Ureter (tissue), 1 donor: ENCODE data around the gene OR51G2. TPM values are rescaled to one million over a fixed set of nuclear protein-coding genes. Genes with fewer than 3 reads are reported as not detected.

Experiments used
- DNase-seq: peaks from one replicate; pipeline ENCODE4 v3.0.0-alpha.2; 2020; ENCODE audit warnings: low spot score
- total RNA-seq: library from RNA; stranded (reverse); gene quantifications from one replicate; pipeline ENCODE4 v1.2.4, GENCODE V29; 2023
- donor health status: DM: yes; HTN: yes; CAD: no.

The OR51G2 gene
- total RNA-seq, 1 donor from 2014 or later: not detected

- no peak for DNase-seq
These were observed 53.3 kb downstream of the OR51G2 start for GRCh38 chr11:4865855-4866254.

GRCh38 chr11:4863876-4864275 lies 55.3 kb downstream of the OR51G2 start:
- no peak for DNase-seq

Other genes starting within 250 kb of the OR51G2 start
- 7.4 TPM for gene OR51E2, start 221.5 kb downstream of the OR51G2 start, total RNA-seq
- not detected for gene MMP26, start 214.6 kb downstream of the OR51G2 start, total RNA-seq
- not detected for gene OR51F1, start 149.4 kb downstream of the OR51G2 start, total RNA-seq
- gene OR52R1, start 115.0 kb downstream of the OR51G2 start, total RNA-seq: not detected
- gene OR51F2, start 98.0 kb downstream of the OR51G2 start, total RNA-seq: not detected
- gene OR51S1, start 70.1 kb downstream of the OR51G2 start, total RNA-seq: not detected
- gene OR51T1, start 37.5 kb downstream of the OR51G2 start, total RNA-seq: not detected
- not detected for gene OR51A7, start 15.6 kb downstream of the OR51G2 start, total RNA-seq
- not detected for gene OR51G1, start 5.0 kb upstream of the OR51G2 start, total RNA-seq
- gene OR51A4, start 28.3 kb upstream of the OR51G2 start, total RNA-seq: not detected
- gene OR51A2, start 36.4 kb upstream of the OR51G2 start, total RNA-seq: not detected
- gene OR51L1, start 75.5 kb upstream of the OR51G2 start, total RNA-seq: not detected
- gene OR52J3, start 127.2 kb upstream of the OR51G2 start, total RNA-seq: not detected
- not detected for gene OR52E2, start 140.3 kb upstream of the OR51G2 start, total RNA-seq
- gene OR52E1, start 150.2 kb upstream of the OR51G2 start, total RNA-seq: not detected
- gene OR52A5, start 219.0 kb upstream of the OR51G2 start, total RNA-seq: not detected
- not detected for gene OR52A1, start 235.4 kb upstream of the OR51G2 start, total RNA-seq